Kidney capillary endothelial cell (primary cell): ENCODE data around the gene RGS6.
A peak's percentile ranks its signal among the peaks of the same experiment; 100 is the strongest.

Experiments
- DNase-seq: peaks from one replicate; pipeline ENCODE4 v3.0.0-alpha.2; 2018; ENCODE audit warnings: low spot score

Gene RGS6

GRCh38 chr14:72404998-72405397, 472.8 kb downstream of the RGS6 start:
- no peak for DNase-seq

- DNase-seq: no peak
Observed at GRCh38 chr14:72408020-72408419, 475.8 kb downstream of the RGS6 start.

GRCh38 chr14:72409047-72409446, 476.8 kb downstream of the RGS6 start:
- no peak for DNase-seq

- no peak for DNase-seq
Observed at GRCh38 chr14:72416081-72416849, 484.0 kb downstream of the RGS6 start.

GRCh38 chr14:72416892-72417291, 484.7 kb downstream of the RGS6 start:
- DNase-seq: no peak

- no peak for DNase-seq
Observed at GRCh38 chr14:72418806-72419205, 486.6 kb downstream of the RGS6 start.

GRCh38 chr14:72419226-72419775, 487.1 kb downstream of the RGS6 start:
- DNase-seq: no peak

GRCh38 chr14:72420749-72421474, 488.7 kb downstream of the RGS6 start:
- peak; percentile 55 for DNase-seq

GRCh38 chr14:72423957-72424356, 491.7 kb downstream of the RGS6 start:
- no peak for DNase-seq

- DNase-seq: no peak
Observed at GRCh38 chr14:72430457-72430856, 498.2 kb downstream of the RGS6 start.

GRCh38 chr14:72432748-72433147, 500.5 kb downstream of the RGS6 start:
- DNase-seq: no peak

GRCh38 chr14:72433511-72433910, 501.3 kb downstream of the RGS6 start:
- no peak for DNase-seq

- no peak for DNase-seq
Observed at GRCh38 chr14:72434856-72435255, 502.6 kb downstream of the RGS6 start.

GRCh38 chr14:72439707-72440106, 507.5 kb downstream of the RGS6 start:
- DNase-seq: no peak

GRCh38 chr14:72443256-72443655, 511.0 kb downstream of the RGS6 start:
- DNase-seq: no peak

- DNase-seq: no peak
Observed at GRCh38 chr14:72443991-72444441, 511.8 kb downstream of the RGS6 start.

GRCh38 chr14:72444701-72445100, 512.5 kb downstream of the RGS6 start:
- DNase-seq: no peak

- no peak for DNase-seq
Observed at GRCh38 chr14:72448212-72448611, 516.0 kb downstream of the RGS6 start.

- DNase-seq: peak; percentile 10
Observed at GRCh38 chr14:72450473-72451044, 518.3 kb downstream of the RGS6 start.

GRCh38 chr14:72451054-72451972, 519.1 kb downstream of the RGS6 start:
- DNase-seq: peak; percentile 25

GRCh38 chr14:72452774-72453173, 520.5 kb downstream of the RGS6 start:
- no peak for DNase-seq
